Transverse colon (tissue), 4 donors: ENCODE results near the gene SCYL1.

ENCODE experiments used
- CTCF ChIP-seq, 5 experiments: fragments of 200-600 bp in 3 of 5; fragments of 450-650 bp in 2 of 5; sonication (generic) in 3 of 5; IDR thresholded peaks; 1 replicate in 2 of 5; 2 replicates in 3 of 5; pipeline ENCODE4 v1.5.1; 2016 to 2017; ENCODE audit warnings: antibody characterized with exemption in 5 of 5, inconsistent platforms in 3 of 5, mild to moderate bottlenecking in 2 of 5, moderate library complexity in 1 of 5
- POLR2A ChIP-seq: fragments of 450-650 bp; IDR thresholded peaks from one replicate; pipeline ENCODE4 v1.6.1; 2016; ENCODE audit warnings: antibody characterized with exemption, mild to moderate bottlenecking, moderate library complexity
- POLR2AphosphoS5 ChIP-seq, 3 donors: sonication (generic); formaldehyde crosslinking; IDR thresholded peaks; one replicate each; pipeline ENCODE4 v1.6.1; 2016; ENCODE audit warnings: antibody characterized with exemption in 3 of 3

DNA sequence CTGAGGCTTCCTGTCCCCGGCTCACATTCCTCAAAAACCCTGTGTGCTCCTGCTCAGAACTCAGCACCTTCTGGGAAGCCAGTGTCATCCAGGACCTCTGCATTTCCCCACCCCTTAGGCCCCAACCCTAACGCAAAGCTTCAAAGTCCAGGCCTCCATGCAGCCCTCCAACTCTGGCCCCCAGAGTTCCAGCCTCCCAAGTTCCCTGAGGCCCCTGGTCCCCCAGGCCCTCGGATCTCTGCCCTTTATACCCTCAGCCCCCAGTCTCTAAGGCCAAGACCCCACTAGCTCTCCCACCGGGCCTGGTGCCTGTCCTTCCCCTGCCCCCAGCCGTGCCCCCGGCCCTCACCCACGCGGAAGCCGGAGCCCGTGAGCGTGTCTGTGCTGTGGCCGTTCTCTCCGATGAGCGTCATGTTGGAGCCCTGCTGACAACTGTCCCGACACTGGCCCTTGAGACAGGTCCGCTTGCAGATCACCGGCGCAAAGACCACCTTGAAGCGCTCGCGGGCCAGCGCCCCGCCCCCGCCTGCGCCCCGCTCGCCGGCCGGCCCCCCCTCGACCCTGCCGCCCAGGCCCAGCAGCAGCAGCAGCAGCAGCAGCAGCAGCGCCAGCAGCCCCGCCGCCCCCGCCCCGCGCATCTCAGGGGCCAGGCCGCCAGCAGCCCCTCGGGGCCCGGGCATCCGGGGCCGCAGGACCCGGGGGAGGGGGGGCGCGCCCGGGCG is 32.6 kb downstream of the SCYL1 start:
- no peak for TF ChIP-seq CTCF (IDR thresholded peaks at IDR 0.05)
- no peak for TF ChIP-seq POLR2AphosphoS5 (IDR thresholded peaks at IDR 0.05)
- TF ChIP-seq POLR2A = no peak
